ENCODE data around the gene HILPDA.
"Not testable (repeated sequence)": the region's sequence is repeated elsewhere in the genome, so short reads cannot be mapped to it uniquely, and the experiment has no call there.

Gene HILPDA

DNA sequence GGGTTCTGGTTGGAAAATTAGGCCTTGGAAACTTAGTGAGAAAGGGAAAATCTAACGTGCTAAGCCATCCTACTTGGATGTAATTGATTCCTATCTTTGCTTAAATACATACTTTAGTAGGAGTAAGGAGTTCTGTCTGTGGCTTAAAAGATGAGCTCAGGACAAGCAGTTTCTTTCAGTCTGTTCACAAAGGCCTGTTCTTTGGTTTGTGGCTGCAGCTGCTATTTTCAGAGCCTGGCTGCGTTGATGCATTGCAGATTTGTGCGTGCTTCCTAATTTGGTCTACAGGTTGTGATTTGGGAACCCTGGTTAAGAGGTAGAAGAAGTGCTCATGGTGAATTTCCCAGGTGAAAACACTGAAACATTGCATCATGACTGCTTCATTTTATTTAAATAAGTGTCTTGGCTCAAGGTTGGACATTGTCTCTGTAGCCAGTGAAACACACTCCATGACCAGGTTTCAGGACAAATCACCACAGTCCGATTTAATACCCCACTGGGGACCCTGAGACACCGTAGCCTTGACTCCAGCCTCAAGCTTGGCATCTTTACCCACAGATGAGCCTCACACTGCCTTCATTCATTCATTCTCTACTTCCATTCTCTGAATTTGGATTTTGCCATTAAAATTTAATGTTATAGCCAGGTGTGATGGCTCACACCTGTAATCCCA is 51.8 kb downstream of the HILPDA start:
- not testable (repeated sequence) for DNase-seq (ENCODE audit: low read depth, low spot score); H3K36me3 ChIP-seq (ENCODE audit: control insufficient read depth, insufficient read depth, low read length); H3K4me1 ChIP-seq (ENCODE audit: control insufficient read depth, insufficient read depth, low read length); H3K4me3 ChIP-seq (ENCODE audit: low read length); H3K27ac ChIP-seq (ENCODE audit: low read length); H3K27me3 ChIP-seq (ENCODE audit: control insufficient read depth, insufficient read depth, low read length); H3K9me3 ChIP-seq (ENCODE audit: control insufficient read depth, insufficient read depth, low read length)
- WGBS (ENCODE audit: insufficient coverage, insufficient read length) = no CpG with 5 or more reads among the region's 5 CpGs
